Subcutaneous adipose tissue (tissue), 4 donors: ENCODE results near the gene USP21. TPM values are rescaled to one million over a fixed set of nuclear protein-coding genes. Genes with fewer than 3 reads are reported as not detected.

Source experiments
- total RNA-seq, 4 donors: library from RNA; depleted of rRNA; stranded (reverse); fragments of >200 nt; gene quantifications; one replicate each; pipeline ENCODE4 v1.1.0, GENCODE V29; 2016
- TF ChIP-seq, protein P1 (sequence below): fragments of 450-650 bp; IDR thresholded peaks from one replicate; pipeline ENCODE4 v1.5.1; 2016; ENCODE audit warnings: low read depth, mild to moderate bottlenecking, control low read depth, antibody characterized with exemption, moderate library complexity

The USP21 gene
- total RNA-seq, 4 donors from 2014 or later: 8.8 to 19.6 (median 11.0) TPM

DNA sequence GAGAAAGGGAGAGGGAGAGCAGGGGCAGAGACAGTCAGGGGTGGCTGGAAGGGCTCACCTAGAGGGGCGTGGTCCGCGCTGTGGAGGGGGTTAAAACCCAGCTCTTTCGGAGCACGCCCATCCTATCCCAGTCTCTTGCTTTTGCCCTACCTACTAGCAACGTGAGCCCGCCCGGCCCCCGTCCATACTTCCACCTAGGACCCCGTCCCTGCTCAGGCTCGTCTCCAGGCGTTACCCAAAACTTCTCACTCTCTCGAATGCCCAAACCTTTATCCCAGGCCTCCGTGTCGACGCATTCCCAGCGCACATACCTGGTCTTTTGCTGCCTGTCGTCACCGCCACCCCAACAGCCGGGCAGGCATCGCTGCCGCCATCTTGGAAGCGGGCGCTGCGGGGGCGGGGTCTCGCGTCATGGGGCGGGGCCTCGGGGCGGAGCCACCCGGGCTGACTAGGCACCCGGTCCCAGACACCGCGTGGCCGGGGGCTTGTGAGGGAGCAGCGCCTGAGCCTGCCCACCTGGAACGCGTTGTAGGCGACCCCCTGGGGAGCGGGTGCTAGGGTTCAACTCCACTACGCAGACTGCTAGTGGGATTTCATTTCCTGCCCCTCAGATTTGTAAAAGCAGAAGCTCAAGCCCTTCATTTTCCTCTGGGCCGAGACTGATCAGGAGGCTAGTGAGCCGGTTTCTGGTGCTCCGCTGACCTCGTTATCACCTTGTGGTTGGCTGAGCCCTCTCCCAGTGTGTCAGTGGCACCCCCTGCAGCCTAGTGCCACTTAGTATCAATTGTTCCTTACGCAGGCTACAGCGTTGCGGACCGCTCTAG lies 18.0 kb downstream of the USP21 start, which contains the start of gene B4GALT3:
Gene B4GALT3 (minus strand): TSS at position 396 of the 824 bp plus-strand sequence. CDS start 1,447 bp downstream, outside the sequence.
- TF ChIP-seq, protein P1, sequence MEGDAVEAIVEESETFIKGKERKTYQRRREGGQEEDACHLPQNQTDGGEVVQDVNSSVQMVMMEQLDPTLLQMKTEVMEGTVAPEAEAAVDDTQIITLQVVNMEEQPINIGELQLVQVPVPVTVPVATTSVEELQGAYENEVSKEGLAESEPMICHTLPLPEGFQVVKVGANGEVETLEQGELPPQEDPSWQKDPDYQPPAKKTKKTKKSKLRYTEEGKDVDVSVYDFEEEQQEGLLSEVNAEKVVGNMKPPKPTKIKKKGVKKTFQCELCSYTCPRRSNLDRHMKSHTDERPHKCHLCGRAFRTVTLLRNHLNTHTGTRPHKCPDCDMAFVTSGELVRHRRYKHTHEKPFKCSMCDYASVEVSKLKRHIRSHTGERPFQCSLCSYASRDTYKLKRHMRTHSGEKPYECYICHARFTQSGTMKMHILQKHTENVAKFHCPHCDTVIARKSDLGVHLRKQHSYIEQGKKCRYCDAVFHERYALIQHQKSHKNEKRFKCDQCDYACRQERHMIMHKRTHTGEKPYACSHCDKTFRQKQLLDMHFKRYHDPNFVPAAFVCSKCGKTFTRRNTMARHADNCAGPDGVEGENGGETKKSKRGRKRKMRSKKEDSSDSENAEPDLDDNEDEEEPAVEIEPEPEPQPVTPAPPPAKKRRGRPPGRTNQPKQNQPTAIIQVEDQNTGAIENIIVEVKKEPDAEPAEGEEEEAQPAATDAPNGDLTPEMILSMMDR: no peak

DNA sequence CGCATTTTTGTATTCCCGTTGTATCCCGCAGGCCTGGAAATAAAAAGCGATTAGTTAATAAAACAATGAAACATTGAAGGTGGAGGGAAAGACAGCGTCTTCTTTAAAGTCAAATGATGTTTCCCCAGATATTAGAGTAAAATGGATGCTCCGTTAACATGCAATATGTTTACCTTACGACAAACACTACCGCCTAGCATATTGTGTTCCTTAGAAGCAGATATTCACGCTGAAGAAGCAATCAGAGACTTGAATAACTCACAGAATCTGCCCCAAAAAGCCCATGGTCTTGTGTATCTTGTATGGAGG lies 18.6 kb downstream of the USP21 start:
- TF ChIP-seq, protein P1: no peak

DNA sequence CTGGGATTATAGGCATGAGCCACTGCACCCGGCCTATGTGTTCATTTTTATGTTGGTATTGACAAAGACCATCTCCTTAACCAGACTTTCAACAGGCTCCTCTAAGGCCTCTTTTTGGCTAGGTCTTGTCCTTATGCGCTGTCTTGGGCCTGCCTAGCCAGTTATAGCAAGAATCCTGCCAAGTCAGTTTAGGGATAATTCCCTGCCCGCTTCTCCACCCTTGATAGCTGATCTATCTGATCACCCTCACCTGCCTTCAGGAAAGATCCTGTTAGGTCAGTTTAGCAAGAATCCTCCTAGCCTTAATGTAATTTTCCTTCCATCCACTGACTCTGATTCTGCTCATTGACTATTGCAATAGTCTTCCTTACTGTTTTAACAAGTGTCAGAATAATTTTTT lies 20.4 kb downstream of the USP21 start:
- TF ChIP-seq, protein P1: no peak

DNA sequence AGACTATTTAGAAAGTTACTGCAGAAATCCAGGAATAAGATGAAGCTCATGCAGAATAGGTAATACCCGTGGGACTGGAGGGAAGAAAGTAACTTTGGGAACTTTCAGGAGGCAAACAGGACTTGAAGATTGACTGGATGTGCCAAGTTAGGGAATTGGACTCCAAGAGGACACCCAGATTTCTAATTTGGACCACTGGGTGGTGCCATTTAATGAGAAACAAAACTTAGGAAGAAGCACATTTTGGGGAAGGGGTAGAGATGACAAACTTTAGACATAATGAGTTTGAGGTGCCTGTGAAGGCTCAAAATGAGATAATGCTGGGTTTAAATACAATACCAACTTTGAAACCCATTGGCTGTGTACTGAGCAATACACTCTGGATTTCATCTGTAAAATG lies 21.3 kb downstream of the USP21 start:
- TF ChIP-seq, protein P1: no peak

DNA sequence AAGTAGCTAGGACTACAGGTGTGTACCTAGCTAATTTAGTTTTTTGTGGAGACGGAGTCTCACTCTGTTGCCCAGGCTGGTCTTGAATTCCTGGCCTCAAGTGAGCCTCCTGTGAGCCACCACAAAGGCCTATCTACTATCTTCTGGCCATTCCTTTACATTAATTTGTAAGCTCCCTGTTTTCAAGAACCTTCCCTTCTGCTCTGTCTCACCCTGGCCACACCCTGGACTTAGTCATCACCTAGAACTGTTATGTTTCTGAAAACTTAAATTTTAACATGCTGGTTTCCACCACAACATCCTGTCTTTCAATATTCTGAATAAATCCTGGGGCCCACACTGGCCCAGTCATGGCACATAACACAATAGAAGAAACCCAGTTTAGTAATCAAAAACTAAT lies 22.9 kb downstream of the USP21 start:
- TF ChIP-seq, protein P1: no peak

DNA sequence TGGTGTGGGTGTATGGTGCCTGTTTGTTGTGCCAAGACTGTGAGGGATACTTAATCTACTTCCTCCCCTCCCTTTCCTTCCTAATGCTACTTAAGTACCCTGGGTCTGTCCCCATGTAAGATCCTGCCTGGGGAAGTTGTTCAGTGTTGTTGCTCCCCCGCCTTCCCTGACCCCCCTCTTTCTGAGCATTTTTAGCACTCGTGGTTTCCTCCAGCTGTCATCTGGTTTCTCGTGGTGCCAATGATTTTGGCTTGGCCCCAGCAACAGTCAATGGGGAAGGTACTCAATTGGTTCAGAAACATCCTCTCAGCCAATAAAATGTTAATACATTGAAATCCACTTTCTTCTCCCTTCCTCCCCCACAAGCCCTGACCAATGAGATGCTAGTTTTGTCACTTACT lies 26.0 kb downstream of the USP21 start:
- TF ChIP-seq, protein P1: no peak

DNA sequence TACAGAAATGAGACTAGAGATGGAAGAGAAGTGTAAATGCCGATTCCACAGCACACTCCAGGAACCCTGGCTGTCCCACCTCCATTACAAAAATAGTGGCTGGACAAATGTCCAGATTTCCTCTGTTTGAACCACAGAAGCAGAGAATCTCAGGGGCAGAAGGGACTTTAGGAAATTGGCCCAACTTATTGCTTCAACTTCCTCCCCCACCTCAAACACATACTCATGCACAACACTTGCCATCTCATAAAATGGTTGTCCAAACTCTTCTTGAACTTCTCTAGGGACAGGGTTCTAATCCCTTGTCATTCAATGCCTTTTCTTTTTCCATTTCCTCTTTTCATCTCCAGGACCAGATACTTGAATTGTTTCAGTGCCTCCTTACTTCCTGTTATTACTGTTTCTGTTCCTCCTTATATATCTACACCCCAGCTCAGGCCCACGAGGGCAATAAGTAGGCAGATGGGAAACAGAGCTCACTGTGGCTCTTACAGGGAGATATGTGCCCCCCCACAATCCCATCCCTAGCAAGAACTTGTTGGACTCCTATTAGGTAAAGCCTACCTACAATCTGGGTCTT lies 26.5 kb downstream of the USP21 start:
- TF ChIP-seq, protein P1: no peak
